DMS153 treated with DMSO at 0.1 percent for 48 hours (cell line): ENCODE data around the gene SAP25.
A peak's percentile ranks its signal among the peaks of the same experiment; 100 is the strongest.
"Not testable (repeated sequence)": the region's sequence is repeated elsewhere in the genome, so short reads cannot be mapped to it uniquely, and the experiment has no call there.

Experiments
- DNase-seq: peaks from one replicate; lab custom pipeline; 2025; ENCODE audit not compliant: unreplicated experiment; lab: John Stamatoyannopoulos, UW

The SAP25 gene

DNA sequence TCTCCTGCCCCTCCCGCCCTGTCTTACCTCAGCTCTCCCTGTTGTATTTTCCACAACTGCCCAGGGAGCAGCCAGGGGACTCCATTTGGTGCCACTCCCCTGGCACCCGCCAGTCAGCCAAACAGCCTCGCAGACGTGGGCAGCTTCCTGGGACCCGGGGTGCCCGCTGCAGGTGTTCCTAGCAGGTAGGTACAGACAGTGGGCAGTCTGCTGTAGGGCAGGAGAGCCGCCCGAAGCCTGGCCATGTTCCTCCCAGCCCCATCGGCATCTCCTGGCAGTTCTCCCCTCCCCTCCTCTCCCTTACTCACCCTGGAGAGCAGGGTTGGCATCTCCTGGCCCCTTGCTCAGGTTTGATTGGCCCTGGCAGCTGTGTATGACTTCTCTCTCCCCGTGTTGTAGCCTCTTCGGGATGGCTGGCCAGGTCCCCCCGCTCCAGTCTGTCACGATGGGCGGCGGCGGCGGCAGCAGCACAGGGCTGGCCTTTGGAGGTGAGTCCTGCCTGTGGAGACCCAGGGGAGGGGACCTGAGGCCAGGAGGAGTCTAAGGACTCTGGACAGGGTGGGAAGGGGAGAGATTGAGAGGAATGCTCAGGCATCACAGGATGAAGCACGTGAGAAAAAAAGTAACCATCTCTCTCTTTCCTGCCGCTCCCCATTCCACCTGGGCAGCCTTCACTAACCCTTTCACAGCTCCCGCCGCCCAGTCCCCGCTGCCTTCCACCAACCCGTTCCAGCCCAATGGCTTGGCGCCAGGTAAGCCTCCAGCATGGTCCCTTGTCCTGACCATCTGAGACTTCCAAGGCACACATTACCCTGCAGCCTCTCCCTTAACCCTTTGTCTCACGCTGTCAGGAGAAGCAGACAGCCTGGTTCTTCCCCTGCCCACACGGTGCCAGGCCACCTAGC is 11.3 kb downstream of the SAP25 start:
- no peak for DNase-seq

DNA sequence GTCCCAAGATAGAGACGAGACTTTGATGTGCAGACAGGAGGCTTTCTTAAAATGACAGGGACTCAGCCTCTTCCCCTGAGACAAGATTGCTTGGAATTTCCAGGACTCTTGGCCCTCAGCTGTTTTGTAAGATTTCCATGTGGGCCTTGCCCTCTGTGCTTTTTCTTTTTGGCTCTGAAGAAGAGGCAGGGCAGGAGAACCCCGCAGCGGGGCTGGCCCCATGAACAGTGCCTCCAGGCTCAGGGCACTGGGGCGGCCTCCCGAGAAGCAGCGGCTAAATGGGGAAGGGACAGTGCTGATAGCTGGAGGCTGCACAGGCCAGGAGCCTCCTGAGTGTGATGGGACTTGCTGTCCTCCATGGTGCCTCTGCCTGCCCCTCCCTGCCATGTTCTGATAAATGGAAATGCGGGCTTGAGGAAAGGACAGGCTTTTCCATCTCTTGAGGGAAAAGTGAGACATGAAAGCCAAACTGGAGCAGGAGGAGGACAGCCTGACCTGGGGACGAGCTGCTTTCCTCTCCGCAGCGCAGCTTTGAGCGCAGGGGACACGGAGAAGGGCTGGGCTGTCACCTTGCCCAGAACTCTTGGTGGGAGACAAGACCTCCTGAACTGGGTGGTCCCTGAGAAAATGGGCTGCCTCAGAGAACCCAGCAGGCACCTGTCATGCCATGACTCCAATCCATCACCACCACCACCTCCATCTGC is 12.1 kb downstream of the SAP25 start:
- no peak for DNase-seq

DNA sequence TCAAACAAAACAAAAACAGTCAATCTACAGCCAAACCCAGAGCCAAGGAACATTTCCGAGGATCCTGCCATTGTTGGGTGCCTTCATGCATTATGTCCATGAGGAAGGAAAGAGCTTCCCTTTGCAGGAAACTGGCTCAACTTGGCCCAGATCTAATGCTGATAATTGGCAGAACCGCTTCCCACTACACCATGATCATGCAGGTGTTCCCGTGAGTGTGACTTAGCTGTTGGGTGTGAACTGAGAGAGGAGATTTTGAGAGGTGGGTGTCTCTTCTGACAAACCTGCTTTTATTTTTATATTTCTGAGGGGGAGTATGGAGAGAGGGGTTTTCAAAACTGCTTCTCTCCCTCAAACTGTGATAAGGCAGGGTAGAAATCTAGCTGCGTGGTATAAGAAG is 14.6 kb downstream of the SAP25 start:
- no peak for DNase-seq

DNA sequence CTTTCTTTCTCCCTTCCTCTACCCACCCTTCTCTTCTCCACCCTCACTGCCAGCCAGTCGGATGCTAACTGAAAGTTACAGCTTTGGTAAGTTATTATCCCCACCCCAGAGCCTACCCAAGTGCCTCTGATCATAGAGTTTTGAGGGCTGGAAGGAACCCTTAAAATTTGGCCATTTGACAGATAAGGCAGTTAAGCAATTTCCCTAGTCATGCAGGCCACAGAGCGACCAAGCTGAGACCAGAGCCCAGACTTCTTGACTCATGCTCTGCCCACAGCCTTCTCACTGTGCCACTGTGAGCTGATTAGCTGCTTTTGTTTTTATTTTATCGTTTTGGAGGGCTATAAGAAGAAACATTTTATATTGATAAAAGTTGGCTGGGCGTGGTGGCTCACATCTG is 17.2 kb downstream of the SAP25 start:
- no peak for DNase-seq

DNA sequence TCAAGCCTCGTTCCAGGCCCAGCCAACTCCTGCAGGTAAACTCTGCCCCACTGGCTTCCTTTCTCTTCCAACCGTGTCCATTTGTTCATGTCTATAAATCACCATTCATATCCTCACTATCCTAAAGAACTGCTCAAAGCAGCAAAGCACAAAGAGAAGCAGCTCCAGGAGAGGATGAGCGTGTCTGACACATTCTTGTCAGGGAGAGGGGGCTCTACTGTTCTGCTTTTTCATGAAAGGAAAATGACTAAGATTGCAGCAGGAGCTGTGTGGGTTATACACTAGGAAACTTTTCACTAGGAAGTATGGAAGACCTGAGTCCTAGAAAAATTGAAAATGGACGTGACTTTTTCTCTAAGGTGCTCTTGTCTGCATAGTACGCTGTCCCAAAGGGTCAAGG is 18.0 kb downstream of the SAP25 start:
- no peak for DNase-seq

DNA sequence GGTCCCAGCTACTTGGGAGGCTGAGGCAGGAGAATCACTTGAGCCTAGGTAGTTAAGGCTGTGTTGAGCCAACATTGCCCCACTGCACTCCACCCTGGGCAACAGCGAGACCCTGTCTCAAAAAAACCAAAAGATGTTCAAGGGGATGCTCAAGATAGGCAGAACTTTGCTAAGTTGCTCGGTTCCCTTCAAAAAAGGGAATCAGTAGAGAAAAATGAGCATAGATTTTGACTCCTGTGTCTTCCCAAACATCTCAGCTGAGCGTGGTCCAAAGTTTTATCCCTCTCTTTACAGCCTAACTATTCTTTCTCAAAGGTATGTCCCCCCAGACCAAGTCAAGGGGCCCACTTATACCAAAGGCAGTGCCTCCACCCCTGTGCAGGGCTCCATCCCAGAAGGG is 20.7 kb downstream of the SAP25 start:
- DNase-seq = no peak

DNA sequence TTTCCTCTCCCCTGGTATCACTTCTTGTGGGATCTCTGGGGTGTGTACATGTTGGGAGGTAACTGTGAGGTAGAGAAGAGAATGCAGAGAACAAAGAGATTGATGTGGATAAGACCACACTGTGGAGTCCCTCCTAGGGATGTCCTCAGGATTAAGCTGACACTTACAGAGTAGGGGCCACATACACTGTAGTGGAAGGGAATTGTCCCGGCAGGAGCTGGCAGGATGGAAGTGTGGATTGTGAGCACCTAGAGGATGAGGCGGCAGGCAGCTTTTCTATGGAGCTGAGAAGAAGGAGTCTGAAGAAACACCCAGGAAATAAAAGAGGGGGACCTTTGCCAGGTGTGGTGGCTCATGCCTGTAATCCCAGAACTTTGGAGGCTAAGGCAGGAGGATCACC is 21.2 kb downstream of the SAP25 start:
- no peak for DNase-seq

DNA sequence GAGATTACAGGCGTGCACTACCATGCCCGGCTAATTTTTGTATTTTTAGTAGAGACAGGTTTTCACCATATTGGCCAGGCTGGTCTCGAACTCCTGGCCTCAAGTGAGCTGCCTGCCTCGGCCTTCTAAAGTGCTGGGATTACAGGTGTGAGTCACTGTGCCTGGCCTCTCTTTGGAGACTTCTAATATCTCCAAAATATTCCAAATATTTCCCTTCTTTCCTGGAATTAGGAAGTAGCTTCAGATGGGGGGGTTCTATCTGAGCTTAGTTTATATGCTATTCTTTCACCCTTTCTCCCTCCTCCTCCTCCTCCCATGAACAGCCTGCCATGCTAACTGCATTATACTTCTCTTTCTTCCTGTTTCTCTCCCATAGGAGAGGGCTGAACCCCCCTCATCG is 25.3 kb downstream of the SAP25 start:
- not testable (repeated sequence) for DNase-seq

DNA sequence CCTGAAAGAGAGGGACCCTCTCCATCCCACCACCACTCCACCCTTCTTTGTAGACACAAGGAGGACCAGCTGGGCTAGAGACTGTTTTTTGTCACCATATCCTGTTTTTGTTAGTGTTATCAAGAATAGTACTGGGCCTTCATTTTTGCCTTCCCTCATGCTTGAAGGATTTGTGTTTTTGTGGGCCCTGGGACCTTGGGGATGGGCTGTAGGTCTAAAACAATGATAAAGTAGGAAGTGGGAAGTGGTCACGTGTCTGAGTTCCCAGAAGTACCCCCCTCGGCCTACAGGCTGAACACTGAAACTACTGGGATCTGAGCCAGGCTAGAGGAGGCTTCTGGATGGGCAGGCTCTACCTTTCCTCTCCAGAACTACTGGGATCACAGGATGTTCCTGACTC is 25.8 kb downstream of the SAP25 start:
- no peak for DNase-seq

DNA sequence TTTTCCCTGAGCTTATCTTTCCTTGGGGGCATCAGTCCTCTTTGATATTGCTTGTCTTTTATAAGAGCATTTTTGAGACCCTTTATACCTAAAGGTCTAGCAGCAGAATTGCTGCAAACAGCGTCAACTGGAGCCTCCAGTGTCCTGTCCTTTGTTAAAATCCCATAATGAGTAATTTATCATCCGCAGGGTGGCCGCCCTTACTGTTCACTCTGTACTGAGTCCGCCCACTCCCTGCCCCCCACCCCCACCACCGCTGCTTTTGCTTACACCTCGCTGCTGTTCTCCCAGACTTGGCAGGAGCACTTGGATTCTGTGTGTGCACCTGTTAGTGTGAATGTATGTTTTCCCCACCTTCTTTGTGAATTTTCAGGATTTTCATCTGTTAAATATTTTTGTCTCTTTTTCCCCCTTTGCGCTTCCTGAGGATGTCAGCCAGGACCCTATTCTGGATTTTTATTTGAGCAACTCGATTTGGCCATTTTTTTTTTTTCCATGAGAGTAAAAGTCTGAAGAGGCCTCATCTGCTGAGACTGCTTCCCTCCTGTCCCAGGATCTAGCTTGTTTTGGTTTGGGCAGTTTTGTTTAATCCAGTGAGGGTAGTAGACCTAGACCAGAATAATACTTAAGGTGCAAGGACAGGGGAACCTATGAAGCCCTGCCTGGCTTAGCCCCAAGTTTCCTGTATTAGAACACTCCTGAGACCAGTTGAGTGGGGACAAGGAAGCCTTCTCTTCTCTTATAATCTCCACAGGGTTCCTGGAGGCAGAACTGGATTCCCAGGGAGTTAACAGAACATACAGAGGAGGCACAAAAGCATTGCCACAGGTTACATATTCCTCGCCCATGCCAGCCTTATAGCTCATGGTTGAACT is 26.5 kb downstream of the SAP25 start:
- peak; percentile 47 for DNase-seq

DNA sequence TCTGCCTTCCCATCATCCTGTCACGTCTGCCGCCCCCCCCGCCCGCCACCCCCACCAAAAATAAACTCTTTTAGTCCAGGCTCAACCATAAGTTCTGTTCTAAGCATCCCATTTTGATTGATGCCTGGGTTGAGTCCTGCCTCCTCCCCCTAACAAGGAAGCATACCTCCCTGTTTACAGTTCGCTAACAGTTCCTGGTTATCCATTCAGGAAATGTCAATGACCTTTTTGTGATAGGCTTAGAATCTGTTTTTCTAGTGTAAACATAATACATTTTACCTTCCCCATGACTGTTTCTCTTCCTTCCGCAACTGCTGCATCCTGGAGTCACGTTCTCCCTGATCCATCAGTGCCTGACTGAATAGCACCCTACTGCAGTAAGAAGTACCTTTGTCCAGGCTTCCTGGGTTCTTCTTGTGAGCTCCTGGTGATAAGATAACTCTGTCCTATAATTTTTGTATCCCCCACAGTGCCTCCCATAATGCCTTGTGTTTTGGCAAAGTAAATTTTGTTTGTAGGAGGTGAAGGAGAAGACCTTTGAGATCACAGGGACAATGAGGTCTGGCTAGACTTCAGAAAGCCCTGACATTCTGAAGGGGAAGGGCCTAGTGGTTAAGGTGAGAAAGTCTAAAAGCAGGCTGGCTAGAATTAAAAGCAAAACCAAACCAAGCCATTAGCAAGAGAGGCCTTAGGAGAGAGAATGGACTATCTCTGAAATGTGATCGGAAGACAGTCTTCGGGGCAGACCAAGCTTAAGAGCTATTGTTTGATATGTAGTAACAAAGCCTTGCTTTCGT is 27.4 kb downstream of the SAP25 start:
- peak; percentile 71 for DNase-seq

DNA sequence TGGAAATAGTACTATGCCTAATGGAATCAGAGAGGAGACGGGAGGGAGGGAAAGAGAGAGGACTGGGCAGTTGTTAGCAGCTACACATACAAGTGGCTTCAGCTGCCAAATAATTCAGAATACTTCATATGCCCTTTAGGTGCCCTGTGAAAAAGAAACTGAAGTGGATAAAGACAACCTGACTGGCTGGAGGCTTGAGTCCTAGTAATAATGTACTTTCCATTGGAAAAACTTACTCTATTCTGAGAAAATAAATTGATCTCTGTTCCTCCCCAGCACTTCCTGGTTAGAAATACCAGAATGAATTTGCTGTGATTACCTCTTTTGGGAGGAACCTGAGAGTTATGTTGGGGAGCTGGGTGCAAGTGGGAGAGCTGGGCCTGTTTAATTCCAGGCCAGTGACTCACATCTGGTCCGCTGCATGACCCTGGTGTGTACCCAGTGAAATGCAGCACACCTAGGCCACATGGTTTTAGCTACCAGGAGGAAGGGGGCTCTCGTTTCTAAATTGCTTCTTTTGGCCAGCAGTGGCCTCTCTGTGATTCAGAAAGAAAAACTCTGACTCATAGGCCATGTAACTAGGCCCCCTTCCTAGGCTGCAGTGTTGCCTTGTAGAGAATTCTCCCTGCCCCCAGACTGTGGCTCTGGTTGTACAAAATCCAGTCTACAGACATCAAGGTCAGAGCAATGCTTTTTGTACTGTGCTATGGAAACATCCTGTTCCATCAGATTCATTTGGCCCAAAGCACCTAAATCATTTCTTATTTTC is 28.2 kb downstream of the SAP25 start:
- DNase-seq = no peak

DNA sequence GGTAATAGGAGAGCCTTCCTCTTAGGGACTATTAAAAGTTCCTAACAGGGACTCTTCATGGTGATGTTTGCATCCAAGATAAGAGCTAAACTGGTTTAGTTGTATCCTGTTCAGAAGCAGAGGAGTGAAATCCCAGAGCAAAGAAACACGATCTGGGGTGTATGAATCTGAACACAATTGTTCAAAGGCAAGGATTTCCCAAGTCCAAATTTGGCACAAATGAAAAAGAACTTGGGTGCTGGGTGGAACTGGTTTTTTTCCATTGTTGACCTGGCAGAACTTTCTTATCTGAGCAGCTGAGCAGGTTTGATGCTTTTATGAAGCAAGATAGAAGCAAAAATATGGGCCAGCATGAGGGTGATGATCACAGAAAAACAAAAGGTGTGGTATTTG is 28.7 kb downstream of the SAP25 start:
- DNase-seq = no peak

DNA sequence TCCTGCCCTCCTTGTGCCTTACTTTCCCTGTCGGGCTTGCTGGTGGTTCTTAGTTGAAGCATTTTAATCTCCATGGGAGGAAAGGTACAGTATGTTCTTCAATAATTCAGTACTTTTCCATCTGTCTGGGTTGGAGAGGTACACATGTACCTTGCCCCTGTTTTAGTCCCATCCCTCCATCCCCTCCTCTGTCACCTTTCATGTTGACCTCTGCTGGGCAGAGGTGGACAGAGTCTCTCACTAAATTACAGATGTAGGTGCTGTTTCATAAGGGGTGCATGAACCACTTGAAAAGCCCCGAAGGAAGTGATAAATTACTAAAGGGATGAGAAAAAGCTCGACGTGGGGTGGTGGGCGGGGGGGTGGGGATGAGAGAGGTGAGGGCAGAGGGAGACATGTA is 29.3 kb downstream of the SAP25 start:
- DNase-seq = no peak

DNA sequence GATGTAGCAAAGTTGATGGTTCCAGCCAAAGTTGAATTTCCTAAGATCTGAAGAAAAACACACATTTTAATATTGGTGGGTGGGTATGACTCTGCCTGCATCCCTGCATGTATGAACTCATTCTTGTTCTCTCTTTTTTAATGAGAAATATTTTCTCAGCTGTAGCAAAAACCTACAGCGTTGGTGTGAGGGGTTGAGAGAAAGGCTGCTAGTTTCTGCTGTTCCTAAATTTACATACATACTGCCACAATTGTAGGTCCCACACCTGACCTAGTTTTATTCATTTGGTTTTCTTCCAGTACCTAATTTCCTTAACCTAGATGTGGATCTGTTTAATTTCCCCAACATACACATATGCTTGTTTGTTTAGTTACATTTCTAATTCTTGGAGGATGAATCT is 30.1 kb downstream of the SAP25 start:
- no peak for DNase-seq

DNA sequence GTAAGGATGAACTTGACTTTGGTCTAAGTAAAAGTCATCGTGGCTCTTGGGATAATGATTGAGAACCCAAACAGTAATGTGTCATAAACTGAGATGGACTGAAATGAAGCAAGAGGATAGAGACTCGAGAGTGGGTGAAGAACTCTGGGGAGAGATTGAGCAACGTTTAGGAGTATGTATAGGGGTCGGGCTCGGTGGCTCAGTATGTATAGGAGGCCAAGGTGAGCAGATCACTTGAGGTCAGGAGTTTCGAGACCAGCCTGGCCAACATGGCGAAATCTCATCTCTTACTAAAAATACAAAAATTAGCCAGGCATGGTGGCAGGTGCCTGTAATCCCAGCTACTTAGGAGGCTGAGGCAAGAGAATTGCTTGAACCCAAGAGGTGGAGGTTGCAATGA is 32.4 kb downstream of the SAP25 start:
- DNase-seq = not testable (repeated sequence)

DNA sequence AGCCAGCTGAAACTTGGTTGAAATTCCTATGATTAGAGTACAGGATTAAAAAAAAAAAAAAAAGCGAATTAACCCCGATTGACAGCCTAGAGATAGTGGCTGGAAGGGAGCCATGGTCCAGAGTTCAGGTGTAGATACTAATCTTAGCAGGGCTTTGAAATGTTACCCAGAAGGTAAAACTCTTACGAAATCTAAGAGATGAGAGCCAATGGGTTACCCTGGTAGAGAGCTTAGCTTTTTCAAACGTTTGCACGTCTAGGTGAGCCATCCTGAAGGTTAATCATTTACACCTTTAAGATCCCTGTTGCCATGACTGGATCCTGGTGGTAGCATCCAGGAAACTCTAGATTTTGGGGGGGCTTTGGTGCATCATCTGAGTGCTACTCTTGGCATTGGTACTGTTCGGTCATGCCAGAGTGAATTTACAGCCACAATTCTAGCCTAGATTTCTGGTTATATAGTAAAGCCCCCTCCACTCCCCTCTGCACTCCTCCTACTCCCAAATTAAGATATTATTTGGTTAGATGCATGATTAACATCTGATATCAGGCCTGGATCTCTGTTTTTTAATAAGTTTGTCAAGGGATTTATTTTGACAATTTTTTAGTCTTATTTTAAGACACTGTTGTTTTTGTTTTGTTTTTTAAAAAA is 33.5 kb downstream of the SAP25 start:
- no peak for DNase-seq

DNA sequence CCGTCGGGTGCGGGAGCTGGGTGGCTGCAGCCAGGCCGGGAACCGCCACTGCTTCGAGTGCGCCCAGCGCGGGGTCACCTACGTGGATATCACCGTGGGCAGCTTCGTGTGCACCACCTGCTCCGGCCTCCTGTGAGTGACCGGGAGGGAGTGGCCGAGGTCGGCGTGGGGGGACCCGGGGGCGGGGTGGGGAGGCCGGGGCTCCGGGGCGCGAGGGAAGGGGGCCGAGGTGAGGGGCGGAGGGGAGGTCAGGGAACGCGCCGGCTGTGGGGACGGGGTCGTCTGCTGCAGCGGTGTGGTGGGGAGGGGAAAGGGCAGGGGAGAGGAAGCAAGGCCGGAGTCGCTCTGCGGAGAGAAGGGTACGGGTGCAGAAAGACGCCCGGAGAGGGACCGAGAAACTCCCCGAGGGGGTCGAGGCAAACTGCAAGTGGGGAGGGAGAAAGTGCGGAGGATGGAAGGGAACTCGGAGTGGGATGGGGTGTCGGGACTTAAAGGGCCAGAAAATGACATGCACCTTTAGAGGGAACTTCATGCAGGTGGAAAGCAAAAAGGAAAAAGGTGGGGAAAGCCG is 34.2 kb downstream of the SAP25 start:
- DNase-seq = no peak
